ENCODE results near the gene MICU1.

MICU1 gene

DNA sequence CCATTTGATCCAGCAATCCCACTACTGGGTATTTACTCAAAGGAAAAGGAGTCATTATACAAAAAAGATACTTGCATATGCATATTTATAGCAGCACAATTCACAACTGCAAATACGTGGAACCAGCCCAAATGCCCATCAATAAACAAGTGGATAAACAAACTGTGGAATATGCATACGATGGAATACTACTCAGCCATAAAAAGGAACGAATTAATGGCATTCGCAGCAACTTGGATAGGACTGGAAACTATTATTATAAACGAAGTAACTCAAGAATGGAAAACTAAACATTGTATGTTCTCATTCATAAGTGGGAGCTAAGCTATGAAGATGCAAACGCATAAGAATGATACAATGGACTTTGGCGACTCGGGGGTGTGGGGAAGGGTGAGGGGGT lies 108.6 kb downstream of the MICU1 start:
- no peak for DNase-seq (ENCODE audit: low spot score)
- TF ChIP-seq, protein P1, sequence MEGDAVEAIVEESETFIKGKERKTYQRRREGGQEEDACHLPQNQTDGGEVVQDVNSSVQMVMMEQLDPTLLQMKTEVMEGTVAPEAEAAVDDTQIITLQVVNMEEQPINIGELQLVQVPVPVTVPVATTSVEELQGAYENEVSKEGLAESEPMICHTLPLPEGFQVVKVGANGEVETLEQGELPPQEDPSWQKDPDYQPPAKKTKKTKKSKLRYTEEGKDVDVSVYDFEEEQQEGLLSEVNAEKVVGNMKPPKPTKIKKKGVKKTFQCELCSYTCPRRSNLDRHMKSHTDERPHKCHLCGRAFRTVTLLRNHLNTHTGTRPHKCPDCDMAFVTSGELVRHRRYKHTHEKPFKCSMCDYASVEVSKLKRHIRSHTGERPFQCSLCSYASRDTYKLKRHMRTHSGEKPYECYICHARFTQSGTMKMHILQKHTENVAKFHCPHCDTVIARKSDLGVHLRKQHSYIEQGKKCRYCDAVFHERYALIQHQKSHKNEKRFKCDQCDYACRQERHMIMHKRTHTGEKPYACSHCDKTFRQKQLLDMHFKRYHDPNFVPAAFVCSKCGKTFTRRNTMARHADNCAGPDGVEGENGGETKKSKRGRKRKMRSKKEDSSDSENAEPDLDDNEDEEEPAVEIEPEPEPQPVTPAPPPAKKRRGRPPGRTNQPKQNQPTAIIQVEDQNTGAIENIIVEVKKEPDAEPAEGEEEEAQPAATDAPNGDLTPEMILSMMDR (IDR thresholded peaks at IDR 0.05; ENCODE audit: extremely low read depth, missing control alignments) = no peak

GRCh38 chr10:72515455-72515854 lies 110.4 kb downstream of the MICU1 start:
- no peak for DNase-seq (ENCODE audit: low spot score)
- TF ChIP-seq, protein P1 (IDR thresholded peaks at IDR 0.05; ENCODE audit: extremely low read depth, missing control alignments) = no peak

- DNase-seq (ENCODE audit: low spot score) = no peak
- TF ChIP-seq, protein P1 (IDR thresholded peaks at IDR 0.05; ENCODE audit: extremely low read depth, missing control alignments) = no peak
Measured at GRCh38 chr10:72513910-72514309, 112.0 kb downstream of the MICU1 start.

DNA sequence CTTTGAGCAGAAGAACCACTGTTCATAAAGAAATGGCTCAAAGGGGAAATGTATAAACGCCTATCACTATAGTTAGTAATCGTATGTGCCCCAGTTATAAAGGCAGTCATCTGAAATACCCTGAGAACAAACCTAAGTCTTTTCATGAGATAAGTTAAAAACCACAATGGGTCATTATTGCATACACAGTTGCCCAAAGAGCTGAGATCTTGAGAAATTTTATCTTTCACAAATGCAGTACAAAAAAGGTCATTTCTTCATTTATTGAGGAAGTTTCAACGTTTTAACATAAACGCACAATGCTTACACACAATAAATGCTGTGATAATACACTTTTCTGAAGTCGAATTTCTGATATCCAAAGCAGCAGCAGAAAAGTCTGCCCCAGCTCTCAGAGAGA lies 114.4 kb downstream of the MICU1 start:
- DNase-seq (ENCODE audit: low spot score) = no peak
- TF ChIP-seq, protein P1 (IDR thresholded peaks at IDR 0.05; ENCODE audit: extremely low read depth, missing control alignments) = no peak

GRCh38 chr10:72509941-72510340 lies 115.9 kb downstream of the MICU1 start:
- TF ChIP-seq, protein P1 (IDR thresholded peaks at IDR 0.05; ENCODE audit: extremely low read depth, missing control alignments) = no peak
- no peak for DNase-seq (ENCODE audit: low spot score)

DNA sequence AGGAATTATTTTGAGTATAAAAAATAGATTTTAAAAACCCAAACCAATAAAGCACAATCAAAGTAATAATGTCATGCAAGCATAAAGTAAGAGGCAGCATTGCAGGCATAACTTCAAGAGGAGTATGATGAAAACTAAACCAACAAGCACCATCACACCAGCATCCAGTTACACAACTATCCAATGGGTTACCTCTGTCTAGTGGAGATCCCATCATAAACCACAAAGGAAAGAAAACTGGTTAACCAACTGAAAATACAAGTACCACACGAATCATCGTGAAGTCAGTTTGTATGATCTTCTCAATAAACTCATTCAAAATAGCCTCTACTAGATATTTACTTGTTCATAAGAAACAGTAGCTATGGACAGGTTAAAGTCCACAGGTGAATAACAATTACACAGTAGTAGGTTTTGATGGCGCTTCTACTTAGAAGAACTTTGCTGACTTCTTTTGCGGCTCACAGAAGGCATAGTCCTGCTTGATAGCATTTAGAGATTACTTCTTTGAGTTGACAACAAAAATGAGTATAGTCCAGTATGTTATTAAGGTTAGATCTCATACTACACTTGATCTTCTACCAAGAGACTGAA lies 116.6 kb downstream of the MICU1 start:
- no peak for DNase-seq (ENCODE audit: low spot score)
- TF ChIP-seq, protein P1 (IDR thresholded peaks at IDR 0.05; ENCODE audit: extremely low read depth, missing control alignments) = no peak

GRCh38 chr10:72508033-72508432 lies 117.8 kb downstream of the MICU1 start:
- TF ChIP-seq, protein P1 (IDR thresholded peaks at IDR 0.05; ENCODE audit: extremely low read depth, missing control alignments) = no peak
- DNase-seq (ENCODE audit: low spot score) = no peak

Data from GM20000 (cell line).